Fibroblast of peridontal ligament (primary cell): ENCODE data around the gene NEUROD4.

Experiments
- DNase-seq: peaks from one replicate; pipeline ENCODE4 v3.0.0-alpha.2; 2010; ENCODE audit errors: extremely low read depth

Gene NEUROD4

DNA sequence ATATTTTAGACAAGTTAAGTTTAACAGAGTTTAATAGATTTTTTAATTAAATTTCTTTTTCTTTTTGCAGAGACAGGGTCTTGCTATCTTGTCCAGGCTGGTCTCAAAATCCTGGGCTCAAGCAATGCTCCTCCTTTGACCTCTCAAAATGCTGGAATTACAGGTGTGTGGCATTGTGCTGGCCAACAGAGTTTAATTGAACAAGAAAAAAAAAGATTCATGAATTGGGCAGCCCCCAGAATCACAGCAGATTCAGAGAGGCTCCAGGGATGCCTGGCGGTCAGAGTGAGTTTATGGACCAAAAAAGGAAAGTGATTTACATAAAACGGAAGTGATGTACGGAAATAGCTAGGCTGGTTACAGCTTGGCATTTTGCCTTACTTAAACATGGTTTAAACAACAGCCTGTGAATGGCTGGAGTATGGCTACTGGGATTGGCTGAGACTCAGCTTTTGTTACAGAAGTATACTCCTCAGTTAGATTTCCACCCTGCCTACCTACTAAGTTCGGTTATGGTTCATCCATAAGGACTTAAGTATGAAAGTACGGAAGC lies 20.7 kb upstream of the NEUROD4 start:
- no peak for DNase-seq

DNA sequence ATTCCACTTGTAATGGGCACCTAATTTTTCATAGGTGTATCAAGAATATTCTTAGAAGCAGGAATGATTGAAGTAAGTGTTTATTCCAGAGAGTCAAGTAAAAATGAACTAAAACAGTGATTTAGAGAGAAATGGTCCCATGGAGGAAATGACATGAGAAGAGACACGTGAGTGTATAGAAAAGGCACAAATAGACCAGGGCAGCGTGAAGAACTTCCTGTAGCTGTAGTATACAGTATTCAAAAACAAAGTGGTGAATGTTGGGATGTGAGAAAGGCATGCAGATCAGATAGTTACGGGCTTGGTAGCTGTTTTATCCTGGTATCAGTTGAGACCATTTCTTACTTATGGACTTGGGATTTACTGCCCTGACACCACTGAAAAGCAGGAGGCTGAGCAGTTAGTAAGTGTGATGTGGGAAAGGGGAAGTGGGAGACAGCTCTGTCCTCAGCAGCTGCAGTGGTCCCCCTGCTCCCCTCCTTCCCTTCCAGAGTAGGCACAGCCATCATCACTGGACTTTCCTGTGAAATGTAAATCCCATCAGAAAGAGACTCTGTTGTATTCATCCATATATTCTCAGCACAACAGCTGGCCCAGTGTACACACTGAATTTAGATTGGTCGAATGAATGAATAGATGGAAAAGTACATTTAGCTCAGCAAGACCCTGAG lies 18.4 kb upstream of the NEUROD4 start:
- DNase-seq, result no peak

GRCh38 chr12:55002355-55002754 lies 17.4 kb upstream of the NEUROD4 start:
- no peak for DNase-seq

- no peak for DNase-seq
These were observed 10.7 kb upstream of the NEUROD4 start for GRCh38 chr12:55008944-55009585.

GRCh38 chr12:55017416-55017925 lies 2.3 kb upstream of the NEUROD4 start:
- DNase-seq, result no peak

- no peak for DNase-seq
These were observed 4.8 kb downstream of the NEUROD4 start for GRCh38 chr12:55024575-55024974.

GRCh38 chr12:55025508-55025907 lies 5.7 kb downstream of the NEUROD4 start:
- DNase-seq, result no peak

GRCh38 chr12:55034218-55034617 lies 14.4 kb downstream of the NEUROD4 start:
- DNase-seq, result no peak

GRCh38 chr12:55036326-55037115 lies 16.7 kb downstream of the NEUROD4 start:
- DNase-seq, result no peak

DNA sequence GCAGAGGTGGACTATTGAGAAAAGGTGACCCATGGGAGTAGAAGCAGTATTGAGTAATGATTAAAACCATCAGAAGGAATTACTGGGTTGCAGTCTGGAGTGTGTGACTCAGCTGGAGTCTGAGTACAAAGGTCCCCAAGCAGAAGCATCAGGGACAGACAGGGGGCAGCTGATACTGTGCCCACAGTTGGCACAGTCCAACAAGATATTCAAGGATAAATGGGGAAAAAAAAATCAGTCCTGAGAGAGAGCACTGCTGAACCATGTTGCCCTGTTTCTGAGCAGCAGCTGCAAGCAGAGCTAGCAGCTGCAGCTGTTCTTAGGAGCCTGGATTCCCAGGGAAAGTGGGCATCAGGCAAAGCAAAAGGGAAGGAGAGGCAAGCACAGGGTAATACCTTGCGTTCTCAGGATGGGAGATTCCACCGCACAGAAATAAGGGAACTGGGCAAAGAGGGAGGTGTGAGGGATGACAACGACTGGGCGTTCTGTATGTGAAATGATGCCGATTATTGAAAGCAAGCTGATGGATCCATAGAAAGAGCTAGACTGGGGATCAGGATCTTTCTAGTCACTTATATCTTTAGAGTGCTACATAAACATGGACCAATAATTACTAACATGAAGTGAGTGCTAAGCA lies 17.7 kb downstream of the NEUROD4 start:
- DNase-seq, result no peak

GRCh38 chr12:55039395-55040354 lies 19.9 kb downstream of the NEUROD4 start:
- DNase-seq, result no peak

GRCh38 chr12:55041345-55042055 lies 21.7 kb downstream of the NEUROD4 start:
- DNase-seq, result no peak

- DNase-seq, result no peak
These were observed 23.8 kb downstream of the NEUROD4 start for GRCh38 chr12:55043542-55043941.

GRCh38 chr12:55044135-55044534 lies 24.4 kb downstream of the NEUROD4 start:
- DNase-seq, result no peak

GRCh38 chr12:55049676-55050075 lies 29.9 kb downstream of the NEUROD4 start:
- DNase-seq, result no peak

- DNase-seq, result no peak
These were observed 31.6 kb downstream of the NEUROD4 start for GRCh38 chr12:55051197-55051947.

DNA sequence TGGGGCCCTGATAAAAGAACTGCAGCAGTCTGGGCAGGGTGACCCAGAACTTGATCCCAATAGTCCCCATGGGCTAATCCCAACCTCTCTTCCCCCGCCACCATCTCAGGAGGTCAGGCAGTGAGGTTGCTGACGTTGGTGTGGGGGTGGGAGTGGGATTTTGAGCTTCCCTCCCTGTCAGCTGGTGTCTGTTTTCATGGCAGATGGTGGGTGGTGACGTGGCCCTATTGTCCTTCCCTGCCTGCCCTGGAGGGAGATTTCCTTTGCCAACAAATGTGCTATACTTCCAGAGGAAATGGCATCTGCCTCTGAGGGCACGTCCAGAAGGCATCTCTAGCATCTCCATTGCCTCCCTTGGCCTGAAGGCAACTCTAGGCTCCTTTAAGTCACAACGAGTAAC lies 37.7 kb downstream of the NEUROD4 start:
- no peak for DNase-seq

GRCh38 chr12:55058082-55058481 lies 38.3 kb downstream of the NEUROD4 start:
- no peak for DNase-seq

DNA sequence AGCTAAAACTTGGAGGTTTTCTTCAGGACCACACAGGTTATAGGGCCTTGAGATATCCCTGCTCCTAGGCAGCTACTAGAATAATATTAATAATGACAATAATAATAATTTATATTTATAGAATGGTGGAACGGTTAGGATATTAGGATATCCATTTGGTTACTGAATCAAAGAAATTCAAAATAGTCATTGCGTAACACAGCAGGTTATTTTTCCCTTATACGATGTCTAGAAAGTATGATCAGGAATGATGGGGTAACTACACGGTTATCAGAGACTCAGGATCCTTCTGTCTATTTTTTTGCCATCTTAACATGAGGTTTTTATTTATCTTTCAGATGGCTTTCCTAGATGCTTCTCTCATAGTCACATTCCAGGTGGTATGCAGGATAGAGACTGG lies 39.0 kb downstream of the NEUROD4 start:
- no peak for DNase-seq
